Ishikawa (cell line): ENCODE measurements around the gene NXPH3.

Source experiments
- CEBPB ChIP-seq: IDR thresholded peaks from 2 replicates; pipeline ENCODE4 v1.6.1; 2012
- EGR1 ChIP-seq: IDR thresholded peaks from 2 replicates; pipeline ENCODE4 v1.6.1; 2012
- EP300 ChIP-seq: IDR thresholded peaks from 2 replicates; pipeline ENCODE4 v1.6.1; 2012; ENCODE audit warnings: borderline replicate concordance
- MAX ChIP-seq: IDR thresholded peaks from 2 replicates; pipeline ENCODE4 v1.6.1; 2012
- RAD21 ChIP-seq: IDR thresholded peaks from 2 replicates; pipeline ENCODE4 v1.6.1; 2012; ENCODE audit warnings: low read depth
- TEAD4 ChIP-seq: IDR thresholded peaks from 2 replicates; pipeline ENCODE4 v1.6.1; 2012
- TF ChIP-seq, protein P1 (sequence below): IDR thresholded peaks from 2 replicates; pipeline ENCODE4 v1.6.1; 2012; ENCODE audit warnings: low read depth, mild to moderate bottlenecking

- no peak for TF ChIP-seq RAD21
- TF ChIP-seq, protein P1, sequence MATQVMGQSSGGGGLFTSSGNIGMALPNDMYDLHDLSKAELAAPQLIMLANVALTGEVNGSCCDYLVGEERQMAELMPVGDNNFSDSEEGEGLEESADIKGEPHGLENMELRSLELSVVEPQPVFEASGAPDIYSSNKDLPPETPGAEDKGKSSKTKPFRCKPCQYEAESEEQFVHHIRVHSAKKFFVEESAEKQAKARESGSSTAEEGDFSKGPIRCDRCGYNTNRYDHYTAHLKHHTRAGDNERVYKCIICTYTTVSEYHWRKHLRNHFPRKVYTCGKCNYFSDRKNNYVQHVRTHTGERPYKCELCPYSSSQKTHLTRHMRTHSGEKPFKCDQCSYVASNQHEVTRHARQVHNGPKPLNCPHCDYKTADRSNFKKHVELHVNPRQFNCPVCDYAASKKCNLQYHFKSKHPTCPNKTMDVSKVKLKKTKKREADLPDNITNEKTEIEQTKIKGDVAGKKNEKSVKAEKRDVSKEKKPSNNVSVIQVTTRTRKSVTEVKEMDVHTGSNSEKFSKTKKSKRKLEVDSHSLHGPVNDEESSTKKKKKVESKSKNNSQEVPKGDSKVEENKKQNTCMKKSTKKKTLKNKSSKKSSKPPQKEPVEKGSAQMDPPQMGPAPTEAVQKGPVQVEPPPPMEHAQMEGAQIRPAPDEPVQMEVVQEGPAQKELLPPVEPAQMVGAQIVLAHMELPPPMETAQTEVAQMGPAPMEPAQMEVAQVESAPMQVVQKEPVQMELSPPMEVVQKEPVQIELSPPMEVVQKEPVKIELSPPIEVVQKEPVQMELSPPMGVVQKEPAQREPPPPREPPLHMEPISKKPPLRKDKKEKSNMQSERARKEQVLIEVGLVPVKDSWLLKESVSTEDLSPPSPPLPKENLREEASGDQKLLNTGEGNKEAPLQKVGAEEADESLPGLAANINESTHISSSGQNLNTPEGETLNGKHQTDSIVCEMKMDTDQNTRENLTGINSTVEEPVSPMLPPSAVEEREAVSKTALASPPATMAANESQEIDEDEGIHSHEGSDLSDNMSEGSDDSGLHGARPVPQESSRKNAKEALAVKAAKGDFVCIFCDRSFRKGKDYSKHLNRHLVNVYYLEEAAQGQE = no peak
- no peak for TF ChIP-seq EGR1
- TF ChIP-seq TEAD4 = no peak
- no peak for TF ChIP-seq CEBPB
- no peak for TF ChIP-seq EP300
- TF ChIP-seq MAX = no peak
Observed at GRCh38 chr17:49530118-49530517, 45.6 kb upstream of the NXPH3 start.
